ENCODE results near the gene CIAPIN1. TPM values are rescaled to one million over a fixed set of nuclear protein-coding genes. Genes with fewer than 3 reads are reported as not detected.

The CIAPIN1 gene
- total and polyA plus RNA-seq, 2 donors from 2014 or later = 53.6 to 56.3 TPM

DNA sequence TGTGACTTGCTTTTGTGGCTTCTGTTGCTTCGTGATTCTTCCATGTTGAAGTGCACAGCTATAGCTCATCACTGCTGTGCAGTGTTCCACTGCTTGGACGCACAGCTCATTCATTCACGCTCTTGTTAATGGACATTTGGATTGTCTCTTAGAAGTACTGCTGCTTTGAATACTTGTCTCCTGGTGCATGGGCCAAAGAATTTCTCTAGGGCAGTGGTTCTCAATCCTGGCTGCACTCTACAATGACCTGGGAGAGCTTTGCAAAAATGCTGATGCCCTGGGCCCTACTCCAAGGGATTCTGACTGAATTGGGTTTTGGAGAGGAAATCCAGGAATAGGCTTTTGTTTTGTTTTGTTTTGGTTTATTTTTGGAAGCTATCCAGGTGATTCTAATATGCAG is 22.6 kb downstream of the CIAPIN1 start:
- Histone ChIP-seq H3K9me3 (ENCODE audit: control insufficient read depth in 2 of 3, insufficient read depth in 1 of 3, low read length in 3 of 3) (no peaks in the 10 kb centered on the region), H3K4me1 (ENCODE audit: control insufficient read depth in 2 of 3, insufficient read depth in 2 of 3, low read depth in 1 of 3, low read length in 3 of 3) (peaks cover 0 to 6% (median 4%) of the 10 kb centered on the region in 3 donors), H3K27ac (ENCODE audit: low read depth in 2 of 2, low read length in 2 of 2) (no peak overlapping the region), H3K27me3 (ENCODE audit: control insufficient read depth, insufficient read depth, low read length) (no peaks in the 10 kb centered on the region), H3K4me3 (ENCODE audit: low read length in 3 of 3) (no peak overlapping the region), H3K9ac (ENCODE audit: low read length in 3 of 3) (no peak overlapping the region), H3K36me3 (ENCODE audit: control insufficient read depth in 2 of 3, insufficient read depth in 3 of 3, low read length in 3 of 3) (peaks cover 0 to 8% (median 5%) of the 10 kb centered on the region in 3 donors)
- intact Hi-C loops (cut with DNase I) = no loop called here
- DNase-seq = no peak
- no peak for TF ChIP-seq CTCF (IDR thresholded peaks at IDR 0.05; ENCODE audit: borderline replicate concordance, extremely low read depth, insufficient read depth)
- FAIRE-seq = no peak

GRCh38 chr16:57423152-57423551 is 24.0 kb downstream of the CIAPIN1 start:
- Histone ChIP-seq H3K4me1 (ENCODE audit: control insufficient read depth in 2 of 3, insufficient read depth in 2 of 3, low read depth in 1 of 3, low read length in 3 of 3) (peaks cover 0 to 12% (median 4%) of the 10 kb centered on the region in 3 donors), H3K9ac (ENCODE audit: low read length in 3 of 3) (no peak overlapping the region), H3K4me3 (ENCODE audit: low read length in 3 of 3) (no peak overlapping the region), H3K27me3 (ENCODE audit: control insufficient read depth, insufficient read depth, low read length) (no peaks in the 10 kb centered on the region), H3K9me3 (ENCODE audit: control insufficient read depth in 2 of 3, insufficient read depth in 1 of 3, low read length in 3 of 3) (no peaks in the 10 kb centered on the region), H3K36me3 (ENCODE audit: control insufficient read depth in 2 of 3, insufficient read depth in 3 of 3, low read length in 3 of 3) (no peaks in the 10 kb centered on the region), H3K27ac (ENCODE audit: low read depth in 2 of 2, low read length in 2 of 2) (no peak overlapping the region)
- no peak for TF ChIP-seq CTCF (IDR thresholded peaks at IDR 0.05; ENCODE audit: borderline replicate concordance, extremely low read depth, insufficient read depth)
- intact Hi-C loops (cut with DNase I) = no loop called here
- no peak for DNase-seq
- FAIRE-seq = no peak

GRCh38 chr16:57422026-57422944 is 24.9 kb downstream of the CIAPIN1 start:
- no peaks in the 10 kb centered on the region for H3K36me3 ChIP-seq (ENCODE audit: control insufficient read depth in 2 of 3, insufficient read depth in 3 of 3, low read length in 3 of 3)
- H3K27me3 ChIP-seq (ENCODE audit: control insufficient read depth, insufficient read depth, low read length) = no peaks in the 10 kb centered on the region
- intact Hi-C loops (cut with DNase I) = no loop called here
- TF ChIP-seq CTCF (IDR thresholded peaks at IDR 0.05; ENCODE audit: borderline replicate concordance, extremely low read depth, insufficient read depth) = peak; percentile 56
- DNase-seq (peak in 3 of 5 donors; percentile 69 to 93 (median 79)), FAIRE-seq (no peak)
- H3K4me3 ChIP-seq (ENCODE audit: low read length in 3 of 3) = no peak overlapping the region
- H3K9ac ChIP-seq (ENCODE audit: low read length in 3 of 3) = no peak overlapping the region
- H3K9me3 ChIP-seq (ENCODE audit: control insufficient read depth in 2 of 3, insufficient read depth in 1 of 3, low read length in 3 of 3) = no peaks in the 10 kb centered on the region
- peaks cover 0 to 16% (median 4%) of the 10 kb centered on the region in 3 donors for H3K4me1 ChIP-seq (ENCODE audit: control insufficient read depth in 2 of 3, insufficient read depth in 2 of 3, low read depth in 1 of 3, low read length in 3 of 3)
- H3K27ac ChIP-seq (ENCODE audit: low read depth in 2 of 2, low read length in 2 of 2) = no peak overlapping the region

Measured in kidney (tissue), 14 donors.